Tibial nerve (tissue), 4 donors: ENCODE data around the gene RASD2.

ENCODE experiments used
- EP300 ChIP-seq, 2 donors: sonication (generic); formaldehyde crosslinking; IDR thresholded peaks; one replicate each; pipeline ENCODE4 v1.6.1; 2017; ENCODE audit warnings: antibody characterized with exemption in 2 of 2, mild to moderate bottlenecking in 1 of 2
- POLR2A ChIP-seq, 2 donors: fragments of 450-650 bp; IDR thresholded peaks; one replicate each; pipeline ENCODE4 v1.6.1; 2017; ENCODE audit warnings: antibody characterized with exemption in 2 of 2, mild to moderate bottlenecking in 2 of 2, moderate library complexity in 2 of 2
- TF ChIP-seq, protein P1 (sequence below), 5 experiments: fragments of 200-600 bp in 3 of 5; fragments of 450-650 bp in 2 of 5; sonication (generic) in 3 of 5; IDR thresholded peaks; one replicate each; pipeline ENCODE4 v1.5.1; 2016 to 2019; ENCODE audit warnings: antibody characterized with exemption in 5 of 5, mild to moderate bottlenecking in 3 of 5, moderate library complexity in 2 of 5

DNA sequence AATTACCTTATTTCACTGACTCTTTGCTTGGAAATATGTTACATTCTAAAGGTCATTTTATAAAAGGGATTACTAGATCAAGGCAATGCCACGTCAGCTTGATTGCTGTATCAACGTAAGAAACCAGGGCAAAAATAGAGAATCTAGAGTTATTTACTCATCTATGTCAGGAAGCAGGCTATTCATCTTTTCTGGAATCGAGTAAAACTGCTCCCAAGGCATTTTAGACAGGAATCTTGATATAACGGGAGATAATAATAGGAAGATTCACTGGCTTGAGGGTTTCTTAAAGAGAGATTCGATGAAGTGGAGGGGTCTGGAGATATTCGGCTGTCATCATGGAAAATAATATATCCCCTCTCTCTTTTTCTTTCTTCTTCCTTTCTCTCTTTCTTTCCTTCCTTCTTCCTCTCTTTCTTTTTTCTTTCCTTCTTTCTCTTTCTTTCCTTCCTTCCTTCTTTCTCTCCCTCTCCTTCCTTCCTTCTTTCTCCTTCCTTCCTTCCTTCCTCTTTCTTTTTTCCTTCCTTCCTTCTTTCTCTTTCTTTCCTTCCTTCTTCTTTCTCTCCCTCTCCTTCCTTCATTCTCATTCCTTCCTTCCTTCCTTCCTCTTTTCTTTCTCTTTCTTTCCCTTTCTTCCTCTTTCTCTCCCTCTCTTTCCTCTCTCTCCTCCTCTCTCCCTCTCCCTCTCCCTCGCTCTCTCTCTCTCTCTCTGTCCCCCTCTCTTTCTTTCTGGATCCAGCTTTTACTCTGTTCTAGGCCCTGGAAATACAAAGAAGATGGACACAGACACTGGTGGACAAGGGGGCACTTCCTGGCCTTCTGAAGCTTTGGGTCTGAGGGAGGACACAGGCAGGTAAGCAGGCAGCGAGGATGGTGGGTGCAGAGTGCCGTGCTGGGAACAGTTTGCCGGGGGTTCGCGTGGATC, 18.1 kb upstream of the RASD2 start:
- TF ChIP-seq, protein P1, sequence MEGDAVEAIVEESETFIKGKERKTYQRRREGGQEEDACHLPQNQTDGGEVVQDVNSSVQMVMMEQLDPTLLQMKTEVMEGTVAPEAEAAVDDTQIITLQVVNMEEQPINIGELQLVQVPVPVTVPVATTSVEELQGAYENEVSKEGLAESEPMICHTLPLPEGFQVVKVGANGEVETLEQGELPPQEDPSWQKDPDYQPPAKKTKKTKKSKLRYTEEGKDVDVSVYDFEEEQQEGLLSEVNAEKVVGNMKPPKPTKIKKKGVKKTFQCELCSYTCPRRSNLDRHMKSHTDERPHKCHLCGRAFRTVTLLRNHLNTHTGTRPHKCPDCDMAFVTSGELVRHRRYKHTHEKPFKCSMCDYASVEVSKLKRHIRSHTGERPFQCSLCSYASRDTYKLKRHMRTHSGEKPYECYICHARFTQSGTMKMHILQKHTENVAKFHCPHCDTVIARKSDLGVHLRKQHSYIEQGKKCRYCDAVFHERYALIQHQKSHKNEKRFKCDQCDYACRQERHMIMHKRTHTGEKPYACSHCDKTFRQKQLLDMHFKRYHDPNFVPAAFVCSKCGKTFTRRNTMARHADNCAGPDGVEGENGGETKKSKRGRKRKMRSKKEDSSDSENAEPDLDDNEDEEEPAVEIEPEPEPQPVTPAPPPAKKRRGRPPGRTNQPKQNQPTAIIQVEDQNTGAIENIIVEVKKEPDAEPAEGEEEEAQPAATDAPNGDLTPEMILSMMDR (IDR thresholded peaks at IDR 0.05), result no peak
- TF ChIP-seq POLR2A (IDR thresholded peaks at IDR 0.05) (no peak), EP300 (IDR thresholded peaks at IDR 0.05) (no peak)
